Measurements from ENCODE around the gene MAP3K13. TPM values are rescaled to one million over a fixed set of nuclear protein-coding genes. Genes with fewer than 3 reads are reported as not detected.

MAP3K13 gene
- total RNA-seq, 1 donor from 2014 or later: 40.3 TPM

DNA sequence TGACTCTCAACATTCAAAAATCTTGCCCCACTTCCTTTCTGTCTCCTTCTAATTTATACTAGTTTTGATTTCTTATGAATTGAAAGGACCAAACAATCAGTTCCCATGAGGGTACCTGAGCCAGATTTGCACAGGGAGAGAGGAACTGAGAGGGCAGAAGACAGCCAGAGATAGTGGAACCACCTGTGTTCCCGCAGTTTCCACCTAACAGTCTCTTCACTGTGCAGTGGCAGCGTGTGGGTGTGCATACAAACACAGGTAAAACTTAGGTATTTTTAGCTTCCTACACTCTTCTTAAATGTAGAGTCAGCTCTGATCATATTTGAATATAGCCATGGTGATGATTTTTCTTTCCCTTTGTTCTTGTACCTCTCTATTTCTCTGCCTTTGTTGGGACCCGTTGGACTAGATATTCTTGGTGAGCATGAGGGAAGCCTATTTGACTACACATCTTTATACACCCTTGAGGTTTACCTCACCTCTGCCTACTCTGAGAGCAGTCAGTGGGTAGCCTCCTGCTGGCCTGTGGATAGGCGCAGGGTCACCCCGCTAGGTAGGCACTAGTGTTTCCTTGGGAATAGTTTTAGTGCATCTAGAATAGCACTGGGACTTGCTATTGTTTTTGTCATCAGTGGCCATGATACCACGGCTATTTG is 58.8 kb downstream of the MAP3K13 start:
- Mint-ChIP-seq H3K9me3 (peaks cover 5% of the 10 kb centered on the region), H3K4me3 (no peak overlapping the region), H3K4me1 (no peaks in the 10 kb centered on the region), H3K36me3 (peaks cover 7% of the 10 kb centered on the region), H3K27ac (no peak overlapping the region), H3K27me3 (ENCODE audit: low read depth) (no peaks in the 10 kb centered on the region)
- DNase-seq (ENCODE audit: low spot score in 2 of 2, unreplicated experiment in 2 of 2): no peak
- TF ChIP-seq, protein P1, sequence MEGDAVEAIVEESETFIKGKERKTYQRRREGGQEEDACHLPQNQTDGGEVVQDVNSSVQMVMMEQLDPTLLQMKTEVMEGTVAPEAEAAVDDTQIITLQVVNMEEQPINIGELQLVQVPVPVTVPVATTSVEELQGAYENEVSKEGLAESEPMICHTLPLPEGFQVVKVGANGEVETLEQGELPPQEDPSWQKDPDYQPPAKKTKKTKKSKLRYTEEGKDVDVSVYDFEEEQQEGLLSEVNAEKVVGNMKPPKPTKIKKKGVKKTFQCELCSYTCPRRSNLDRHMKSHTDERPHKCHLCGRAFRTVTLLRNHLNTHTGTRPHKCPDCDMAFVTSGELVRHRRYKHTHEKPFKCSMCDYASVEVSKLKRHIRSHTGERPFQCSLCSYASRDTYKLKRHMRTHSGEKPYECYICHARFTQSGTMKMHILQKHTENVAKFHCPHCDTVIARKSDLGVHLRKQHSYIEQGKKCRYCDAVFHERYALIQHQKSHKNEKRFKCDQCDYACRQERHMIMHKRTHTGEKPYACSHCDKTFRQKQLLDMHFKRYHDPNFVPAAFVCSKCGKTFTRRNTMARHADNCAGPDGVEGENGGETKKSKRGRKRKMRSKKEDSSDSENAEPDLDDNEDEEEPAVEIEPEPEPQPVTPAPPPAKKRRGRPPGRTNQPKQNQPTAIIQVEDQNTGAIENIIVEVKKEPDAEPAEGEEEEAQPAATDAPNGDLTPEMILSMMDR (IDR thresholded peaks at IDR 0.05; ENCODE audit: unreplicated experiment): no peak

DNA sequence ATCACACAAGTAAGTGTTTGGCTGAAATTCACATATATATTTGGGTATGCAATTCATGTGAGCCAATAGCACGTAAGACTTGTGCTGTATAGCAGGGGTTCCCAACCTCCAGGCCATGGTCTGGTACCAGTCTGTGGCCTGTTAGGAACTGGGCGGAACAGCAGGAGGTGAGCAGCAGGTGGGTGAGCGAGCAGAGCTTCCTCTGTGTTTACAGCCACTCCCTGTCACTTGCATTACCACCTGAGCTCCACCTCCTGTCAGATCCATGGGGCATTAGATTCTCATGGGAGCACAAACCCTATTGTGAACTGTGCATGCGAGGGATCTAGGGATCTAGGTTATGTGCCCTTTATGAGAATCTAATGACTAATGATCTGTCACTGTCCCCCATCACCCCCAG is 59.7 kb downstream of the MAP3K13 start:
- peaks cover 7% of the 10 kb centered on the region for H3K36me3 Mint-ChIP-seq
- peaks cover 5% of the 10 kb centered on the region for H3K9me3 Mint-ChIP-seq
- no peak for DNase-seq (ENCODE audit: low spot score in 2 of 2, unreplicated experiment in 2 of 2)
- H3K27me3 Mint-ChIP-seq (ENCODE audit: low read depth): no peaks in the 10 kb centered on the region
- no peak overlapping the region for H3K4me3 Mint-ChIP-seq
- no peaks in the 10 kb centered on the region for H3K4me1 Mint-ChIP-seq
- TF ChIP-seq, protein P1 (IDR thresholded peaks at IDR 0.05; ENCODE audit: unreplicated experiment): no peak
- no peak overlapping the region for H3K27ac Mint-ChIP-seq

DNA sequence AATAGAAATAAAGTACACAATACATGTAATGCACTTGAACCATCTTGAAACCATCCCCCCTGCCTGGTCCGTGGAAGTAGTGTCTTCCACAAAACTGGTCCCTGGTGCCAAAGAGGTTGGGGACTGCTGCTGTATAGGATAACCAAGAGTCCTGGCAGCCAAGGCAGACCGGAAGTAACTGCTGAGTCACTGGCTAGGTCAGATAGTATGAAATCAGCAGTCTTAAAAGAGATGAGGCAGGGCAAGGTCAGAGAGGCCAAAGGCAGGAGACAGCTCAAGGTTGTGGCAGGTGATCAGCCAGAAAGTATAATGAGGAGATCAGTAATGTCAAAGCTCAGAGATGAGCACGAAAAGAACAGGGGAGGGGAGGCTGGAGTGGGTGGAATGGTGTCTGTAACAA is 60.2 kb downstream of the MAP3K13 start:
- H3K27me3 Mint-ChIP-seq (ENCODE audit: low read depth): no peaks in the 10 kb centered on the region
- TF ChIP-seq, protein P1 (IDR thresholded peaks at IDR 0.05; ENCODE audit: unreplicated experiment): no peak
- no peak overlapping the region for H3K27ac Mint-ChIP-seq
- H3K4me3 Mint-ChIP-seq: no peak overlapping the region
- H3K9me3 Mint-ChIP-seq: peaks cover 5% of the 10 kb centered on the region
- no peaks in the 10 kb centered on the region for H3K4me1 Mint-ChIP-seq
- DNase-seq (ENCODE audit: low spot score in 2 of 2, unreplicated experiment in 2 of 2): no peak
- peaks cover 7% of the 10 kb centered on the region for H3K36me3 Mint-ChIP-seq

DNA sequence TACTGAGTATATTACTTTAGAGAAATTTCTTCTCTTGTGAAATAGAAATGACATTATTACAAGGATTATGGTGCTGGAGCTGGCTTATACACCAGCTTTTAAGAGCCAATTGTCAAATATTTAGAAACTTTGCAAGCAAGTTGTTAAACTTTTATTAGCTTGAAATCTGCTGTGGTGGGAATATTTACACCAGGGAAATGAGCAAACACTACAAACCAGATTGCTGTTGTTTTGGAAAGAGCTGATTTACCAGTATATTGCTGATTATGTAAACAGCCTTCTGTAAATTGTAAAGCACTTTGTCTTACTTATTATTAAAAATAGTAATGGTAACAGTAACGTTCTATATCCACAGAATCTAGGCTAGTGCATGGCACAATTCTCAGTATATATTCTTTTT is 61.5 kb downstream of the MAP3K13 start:
- Mint-ChIP-seq H3K27ac (no peak overlapping the region), H3K36me3 (peaks cover 14% of the 10 kb centered on the region)
- TF ChIP-seq, protein P1 (IDR thresholded peaks at IDR 0.05; ENCODE audit: unreplicated experiment): no peak

DNA sequence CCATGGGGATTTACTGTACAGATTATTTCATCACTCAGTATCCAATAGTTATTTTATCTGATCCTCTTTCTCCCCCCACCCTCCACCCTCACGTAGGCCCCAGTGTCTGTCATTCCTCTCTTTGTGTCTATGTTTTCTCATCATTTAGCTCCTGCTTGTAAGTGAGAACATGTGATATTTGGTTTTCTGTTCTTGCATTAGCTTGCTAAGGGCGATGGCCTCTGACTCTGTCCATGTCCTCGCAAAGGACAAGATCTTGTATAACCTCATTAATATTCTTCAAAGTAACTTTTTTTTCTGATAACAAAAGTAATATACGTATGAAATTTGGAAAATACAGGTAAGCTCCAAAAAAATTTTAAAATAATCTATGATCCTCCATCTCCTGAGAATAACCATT is 67.4 kb downstream of the MAP3K13 start:
- H3K4me3 Mint-ChIP-seq: no peak overlapping the region
- DNase-seq (ENCODE audit: low spot score in 2 of 2, unreplicated experiment in 2 of 2): no peak
- no peak overlapping the region for H3K27ac Mint-ChIP-seq
- peaks cover under 1% of the 10 kb centered on the region for H3K9me3 Mint-ChIP-seq
- no peaks in the 10 kb centered on the region for H3K4me1 Mint-ChIP-seq
- no peaks in the 10 kb centered on the region for H3K27me3 Mint-ChIP-seq (ENCODE audit: low read depth)
- H3K36me3 Mint-ChIP-seq: peaks cover 15% of the 10 kb centered on the region
- TF ChIP-seq, protein P1 (IDR thresholded peaks at IDR 0.05; ENCODE audit: unreplicated experiment): no peak

More for the DNA sequence above, 61.5 kb downstream of the MAP3K13 start:
- Mint-ChIP-seq H3K9me3 (peaks cover 5% of the 10 kb centered on the region), H3K27me3 (ENCODE audit: low read depth) (no peaks in the 10 kb centered on the region), H3K4me3 (no peak overlapping the region), H3K4me1 (no peaks in the 10 kb centered on the region)
- DNase-seq (ENCODE audit: low spot score in 2 of 2, unreplicated experiment in 2 of 2): no peak
